Spleen (tissue), 7 donors: ENCODE measurements around the gene ZFP57.
A peak's percentile ranks its signal among the peaks of the same experiment; 100 is the strongest.

Source experiments
- POLR2A ChIP-seq, 3 donors: fragments of 450-650 bp; IDR thresholded peaks; one replicate each; pipeline ENCODE4 v1.5.1; 2017; ENCODE audit warnings: antibody characterized with exemption in 3 of 3, mild to moderate bottlenecking in 1 of 3
- TF ChIP-seq, protein P1 (sequence below), 11 experiments: fragments of 200-600 bp in 7 of 11; fragments of 450-650 bp in 4 of 11; sonication (generic) in 4 of 11; IDR thresholded peaks in 8 of 11; conservative IDR thresholded peaks in 3 of 11; 1 replicate in 7 of 11; 2 replicates in 4 of 11; pipeline versions ENCODE4 v1.4.0 to v1.8.0; 2016 to 2021; ENCODE audit warnings: antibody characterized with exemption in 11 of 11, inconsistent platforms in 4 of 11, mild to moderate bottlenecking in 1 of 11
- donor health status: DM: no; HTN: no; CAD: no; lungs with moderate emphysema.
- donor health status: DM: no; HTN: no; CAD: no.
- donor health status: DM: no; HTN: no; CAD: no.

GRCh38 chr6:29685718-29686326 lies 4.9 kb upstream of the ZFP57 start:
- TF ChIP-seq, protein P1, sequence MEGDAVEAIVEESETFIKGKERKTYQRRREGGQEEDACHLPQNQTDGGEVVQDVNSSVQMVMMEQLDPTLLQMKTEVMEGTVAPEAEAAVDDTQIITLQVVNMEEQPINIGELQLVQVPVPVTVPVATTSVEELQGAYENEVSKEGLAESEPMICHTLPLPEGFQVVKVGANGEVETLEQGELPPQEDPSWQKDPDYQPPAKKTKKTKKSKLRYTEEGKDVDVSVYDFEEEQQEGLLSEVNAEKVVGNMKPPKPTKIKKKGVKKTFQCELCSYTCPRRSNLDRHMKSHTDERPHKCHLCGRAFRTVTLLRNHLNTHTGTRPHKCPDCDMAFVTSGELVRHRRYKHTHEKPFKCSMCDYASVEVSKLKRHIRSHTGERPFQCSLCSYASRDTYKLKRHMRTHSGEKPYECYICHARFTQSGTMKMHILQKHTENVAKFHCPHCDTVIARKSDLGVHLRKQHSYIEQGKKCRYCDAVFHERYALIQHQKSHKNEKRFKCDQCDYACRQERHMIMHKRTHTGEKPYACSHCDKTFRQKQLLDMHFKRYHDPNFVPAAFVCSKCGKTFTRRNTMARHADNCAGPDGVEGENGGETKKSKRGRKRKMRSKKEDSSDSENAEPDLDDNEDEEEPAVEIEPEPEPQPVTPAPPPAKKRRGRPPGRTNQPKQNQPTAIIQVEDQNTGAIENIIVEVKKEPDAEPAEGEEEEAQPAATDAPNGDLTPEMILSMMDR (IDR thresholded peaks at IDR 0.05 in 8 of 11, conservative IDR thresholded peaks at IDR 0.05 in 3 of 11): peak in 1 of 11 experiments; percentile 15
- no peak for TF ChIP-seq POLR2A (IDR thresholded peaks at IDR 0.05)
